Globus pallidus (tissue), 1 donor: ENCODE results near the gene MAPKAP1.

Experiments
- DNase-seq: peaks from one replicate; pipeline ENCODE4 v3.0.0-alpha.2; 2015; ENCODE audit warnings: low spot score

Gene MAPKAP1

GRCh38 chr9:125457357-125457756 is 249.7 kb downstream of the MAPKAP1 start:
- no peak for DNase-seq

- DNase-seq, result no peak
These were observed 251.1 kb downstream of the MAPKAP1 start for GRCh38 chr9:125455876-125456275.

- DNase-seq, result no peak
These were observed 251.9 kb downstream of the MAPKAP1 start for GRCh38 chr9:125455132-125455531.

- no peak for DNase-seq
These were observed 259.7 kb downstream of the MAPKAP1 start for GRCh38 chr9:125447202-125447802.

GRCh38 chr9:125446561-125447094 is 260.4 kb downstream of the MAPKAP1 start:
- DNase-seq, result no peak

GRCh38 chr9:125444956-125445506 is 262.0 kb downstream of the MAPKAP1 start:
- no peak for DNase-seq

GRCh38 chr9:125444166-125444565 is 262.8 kb downstream of the MAPKAP1 start:
- DNase-seq, result no peak

- DNase-seq, result no peak
These were observed 263.6 kb downstream of the MAPKAP1 start for GRCh38 chr9:125443367-125443766.

- DNase-seq, result no peak
These were observed 264.6 kb downstream of the MAPKAP1 start for GRCh38 chr9:125442452-125442851.

GRCh38 chr9:125440411-125440810 is 266.6 kb downstream of the MAPKAP1 start:
- DNase-seq, result no peak

GRCh38 chr9:125439434-125440272 is 267.4 kb downstream of the MAPKAP1 start:
- DNase-seq, result no peak

GRCh38 chr9:125438506-125439433 is 268.2 kb downstream of the MAPKAP1 start:
- DNase-seq, result no peak

- no peak for DNase-seq
These were observed 269.2 kb downstream of the MAPKAP1 start for GRCh38 chr9:125437771-125438221.

- no peak for DNase-seq
These were observed 270.2 kb downstream of the MAPKAP1 start for GRCh38 chr9:125436613-125437443.

- no peak for DNase-seq
These were observed 271.0 kb downstream of the MAPKAP1 start for GRCh38 chr9:125435776-125436612.

GRCh38 chr9:125434986-125435775 is 271.8 kb downstream of the MAPKAP1 start:
- DNase-seq, result no peak

- DNase-seq, result no peak
These were observed 273.5 kb downstream of the MAPKAP1 start for GRCh38 chr9:125433461-125434011.

GRCh38 chr9:125432715-125433385 is 274.2 kb downstream of the MAPKAP1 start:
- DNase-seq, result no peak
